ENCODE results near the gene USP26.

USP26 gene

DNA sequence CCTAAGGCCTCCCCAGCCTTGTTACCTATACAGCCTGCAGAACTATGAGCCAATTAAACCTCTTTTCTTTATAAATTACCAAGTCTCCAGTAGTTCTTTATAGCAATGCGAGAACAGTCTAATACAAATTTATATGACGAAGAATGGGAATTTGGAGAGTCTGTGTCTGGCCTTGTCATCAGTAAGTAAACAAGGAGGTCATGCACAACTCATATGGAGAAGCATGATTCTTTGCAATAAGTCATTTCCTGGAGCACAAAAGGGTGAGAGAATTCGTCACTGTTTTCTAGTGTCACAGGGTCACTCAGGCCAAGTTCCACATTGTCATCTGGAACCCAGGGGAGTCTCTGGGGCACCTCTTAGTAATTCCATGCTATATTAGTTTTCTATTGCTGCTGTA is 89.5 kb downstream of the USP26 start:
- TF ChIP-seq POLR2A (IDR thresholded peaks at IDR 0.05; ENCODE audit: extremely low read depth, insufficient read length) (no peak), MYC (IDR thresholded peaks at IDR 0.05; ENCODE audit: low read depth, low read length) (no peak)
- TF ChIP-seq, protein P1, sequence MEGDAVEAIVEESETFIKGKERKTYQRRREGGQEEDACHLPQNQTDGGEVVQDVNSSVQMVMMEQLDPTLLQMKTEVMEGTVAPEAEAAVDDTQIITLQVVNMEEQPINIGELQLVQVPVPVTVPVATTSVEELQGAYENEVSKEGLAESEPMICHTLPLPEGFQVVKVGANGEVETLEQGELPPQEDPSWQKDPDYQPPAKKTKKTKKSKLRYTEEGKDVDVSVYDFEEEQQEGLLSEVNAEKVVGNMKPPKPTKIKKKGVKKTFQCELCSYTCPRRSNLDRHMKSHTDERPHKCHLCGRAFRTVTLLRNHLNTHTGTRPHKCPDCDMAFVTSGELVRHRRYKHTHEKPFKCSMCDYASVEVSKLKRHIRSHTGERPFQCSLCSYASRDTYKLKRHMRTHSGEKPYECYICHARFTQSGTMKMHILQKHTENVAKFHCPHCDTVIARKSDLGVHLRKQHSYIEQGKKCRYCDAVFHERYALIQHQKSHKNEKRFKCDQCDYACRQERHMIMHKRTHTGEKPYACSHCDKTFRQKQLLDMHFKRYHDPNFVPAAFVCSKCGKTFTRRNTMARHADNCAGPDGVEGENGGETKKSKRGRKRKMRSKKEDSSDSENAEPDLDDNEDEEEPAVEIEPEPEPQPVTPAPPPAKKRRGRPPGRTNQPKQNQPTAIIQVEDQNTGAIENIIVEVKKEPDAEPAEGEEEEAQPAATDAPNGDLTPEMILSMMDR (IDR thresholded peaks at IDR 0.05; ENCODE audit: low read depth, low read length), result no peak
- TF ChIP-seq, protein P2, sequence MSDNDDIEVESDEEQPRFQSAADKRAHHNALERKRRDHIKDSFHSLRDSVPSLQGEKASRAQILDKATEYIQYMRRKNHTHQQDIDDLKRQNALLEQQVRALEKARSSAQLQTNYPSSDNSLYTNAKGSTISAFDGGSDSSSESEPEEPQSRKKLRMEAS (IDR thresholded peaks at IDR 0.05; ENCODE audit: low read depth, low read length), result no peak
- no peak overlapping the region for H3K4me3 ChIP-seq (ENCODE audit: low read depth, low read length)
- no peak for DNase-seq (ENCODE audit: low read depth)

DNA sequence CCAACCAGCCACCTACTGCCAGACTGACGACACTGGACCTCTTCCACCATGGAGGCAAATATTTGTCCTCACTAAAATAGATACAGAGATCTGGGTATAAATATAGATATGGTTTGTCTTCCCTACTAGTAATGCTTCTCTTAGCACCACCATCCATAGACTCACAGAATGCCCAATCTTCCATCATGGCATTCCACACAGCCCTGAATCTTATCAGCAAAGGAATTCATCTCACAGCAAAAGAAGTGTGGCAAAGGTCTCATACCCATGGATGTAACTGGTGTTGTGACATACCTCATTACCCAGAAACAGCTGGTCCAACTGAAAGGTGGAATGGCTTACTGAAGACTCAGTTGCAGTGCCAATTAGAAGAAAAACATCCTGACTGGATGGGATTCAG is 91.3 kb downstream of the USP26 start:
- H3K4me3 ChIP-seq (ENCODE audit: low read depth, low read length), result no peak overlapping the region
- no peak for DNase-seq (ENCODE audit: low read depth)
- TF ChIP-seq POLR2A (IDR thresholded peaks at IDR 0.05; ENCODE audit: extremely low read depth, insufficient read length), result no peak
- no peak for TF ChIP-seq MYC (IDR thresholded peaks at IDR 0.05; ENCODE audit: low read depth, low read length)
- TF ChIP-seq, protein P1 (IDR thresholded peaks at IDR 0.05; ENCODE audit: low read depth, low read length), result no peak
- TF ChIP-seq, protein P2 (IDR thresholded peaks at IDR 0.05; ENCODE audit: low read depth, low read length), result no peak

DNA sequence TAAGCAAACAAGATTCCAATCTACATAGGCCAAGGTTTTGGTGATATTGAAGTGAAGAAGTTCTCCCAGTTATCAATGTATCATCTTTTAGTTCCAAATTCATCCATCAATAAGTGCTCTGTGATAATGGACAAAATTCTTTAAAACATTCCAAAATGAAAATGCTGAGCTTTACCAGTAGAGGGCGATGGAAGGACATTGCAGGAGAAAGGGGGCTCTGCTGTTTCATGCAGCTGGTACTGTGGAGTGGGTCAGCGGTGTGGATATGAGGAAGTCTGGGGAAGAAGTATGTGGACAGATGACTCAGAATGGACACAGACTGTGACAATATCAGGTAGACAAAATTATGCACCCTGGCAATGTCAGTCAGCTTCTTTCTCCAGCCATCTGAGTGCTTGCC is 91.9 kb downstream of the USP26 start:
- DNase-seq (ENCODE audit: low read depth), result peak; percentile 25
- TF ChIP-seq, protein P2 (IDR thresholded peaks at IDR 0.05; ENCODE audit: low read depth, low read length), result no peak
- no peak for TF ChIP-seq POLR2A (IDR thresholded peaks at IDR 0.05; ENCODE audit: extremely low read depth, insufficient read length)
- TF ChIP-seq, protein P1 (IDR thresholded peaks at IDR 0.05; ENCODE audit: low read depth, low read length), result peak; percentile 54
- H3K4me3 ChIP-seq (ENCODE audit: low read depth, low read length), result no peak overlapping the region

DNA sequence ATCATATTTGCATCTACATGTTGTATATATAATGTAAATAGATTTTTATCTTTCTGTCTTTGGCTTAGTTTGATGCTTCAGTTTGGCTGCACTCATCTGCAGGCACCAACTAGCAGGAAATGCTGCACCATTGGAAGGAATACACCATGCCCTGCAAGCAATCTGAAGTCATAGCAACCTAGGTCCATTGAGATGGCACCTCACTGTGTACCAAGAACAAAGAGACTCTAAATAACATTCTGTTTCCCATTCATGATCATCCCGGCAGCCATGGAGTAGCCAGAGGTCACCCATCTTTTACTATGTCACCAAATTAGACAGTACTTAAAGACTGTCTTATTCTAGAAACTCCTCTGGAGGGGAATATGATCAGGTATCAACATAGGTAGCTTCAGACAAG is 97.7 kb downstream of the USP26 start:
- DNase-seq (ENCODE audit: low read depth), result no peak
- TF ChIP-seq, protein P1 (IDR thresholded peaks at IDR 0.05; ENCODE audit: low read depth, low read length), result no peak
- TF ChIP-seq, protein P2 (IDR thresholded peaks at IDR 0.05; ENCODE audit: low read depth, low read length), result no peak
- TF ChIP-seq MYC (IDR thresholded peaks at IDR 0.05; ENCODE audit: low read depth, low read length) (no peak), POLR2A (IDR thresholded peaks at IDR 0.05; ENCODE audit: extremely low read depth, insufficient read length) (no peak)
- H3K4me3 ChIP-seq (ENCODE audit: low read depth, low read length), result no peak overlapping the region

DNA sequence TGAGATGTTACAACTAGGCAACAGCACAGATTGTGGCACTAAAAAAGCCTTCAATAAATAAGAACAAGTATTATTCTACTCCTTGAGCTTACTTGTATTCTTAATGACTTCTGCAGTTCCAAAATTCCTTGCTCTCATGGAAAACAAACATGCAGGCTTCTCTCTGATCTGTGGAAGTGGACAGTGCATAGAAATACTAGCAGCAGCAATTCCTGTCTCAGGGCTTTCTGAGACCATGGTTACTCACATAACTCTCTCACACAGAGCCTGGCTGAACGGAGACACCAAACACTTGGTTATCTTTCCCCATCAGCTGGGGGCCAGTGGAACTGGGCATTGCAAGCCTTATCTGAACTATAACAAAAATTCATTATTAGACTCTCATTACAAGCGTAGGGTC is 106.1 kb downstream of the USP26 start:
- TF ChIP-seq MYC (IDR thresholded peaks at IDR 0.05; ENCODE audit: low read depth, low read length) (no peak), POLR2A (IDR thresholded peaks at IDR 0.05; ENCODE audit: extremely low read depth, insufficient read length) (no peak)
- TF ChIP-seq, protein P2 (IDR thresholded peaks at IDR 0.05; ENCODE audit: low read depth, low read length), result no peak
- TF ChIP-seq, protein P1 (IDR thresholded peaks at IDR 0.05; ENCODE audit: low read depth, low read length), result no peak

DNA sequence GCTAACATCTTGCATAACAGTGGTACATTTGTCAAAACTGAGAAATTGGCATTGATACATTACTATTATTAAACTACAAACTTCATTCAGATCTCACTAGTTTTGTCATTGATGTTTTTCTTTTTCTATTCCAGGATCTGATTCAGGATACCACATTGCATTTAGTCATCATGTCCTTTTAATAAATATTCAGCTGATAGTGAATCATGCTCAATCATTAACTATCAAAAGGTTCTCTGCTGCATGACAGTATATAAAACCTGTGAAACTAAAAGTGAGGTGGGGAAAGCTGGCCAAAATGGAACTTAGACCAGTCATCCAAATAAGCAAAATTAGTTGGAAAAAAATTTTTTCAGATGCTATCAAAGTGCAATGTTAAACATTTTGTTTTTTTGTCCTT is 110.4 kb downstream of the USP26 start:
- no peak for DNase-seq (ENCODE audit: low read depth)
- TF ChIP-seq, protein P1 (IDR thresholded peaks at IDR 0.05; ENCODE audit: low read depth, low read length), result no peak
- TF ChIP-seq, protein P2 (IDR thresholded peaks at IDR 0.05; ENCODE audit: low read depth, low read length), result no peak
- TF ChIP-seq POLR2A (IDR thresholded peaks at IDR 0.05; ENCODE audit: extremely low read depth, insufficient read length) (no peak), MYC (IDR thresholded peaks at IDR 0.05; ENCODE audit: low read depth, low read length) (no peak)
- H3K4me3 ChIP-seq (ENCODE audit: low read depth, low read length), result no peak overlapping the region

More for the DNA sequence above, 106.1 kb downstream of the USP26 start:
- DNase-seq (ENCODE audit: low read depth), result no peak
- no peak overlapping the region for H3K4me3 ChIP-seq (ENCODE audit: low read depth, low read length)

Measured in NB4 (cell line).